LNCaP clone FGC (cell line): Measurements from ENCODE around the gene IL1A.

ENCODE experiments used
- DNase-seq: peaks from one replicate; pipeline ENCODE4 v3.0.0-alpha.2; 2011; ENCODE audit warnings: low read depth
- H3K4me3 ChIP-seq: 2 replicates; pipeline ENCODE4 v1.5.1; 2011; ENCODE audit warnings: mild to moderate bottlenecking, low read depth, low read length, control low read depth
- TF ChIP-seq, protein P1 (sequence below): IDR thresholded peaks from 2 replicates; pipeline ENCODE4 v1.5.1; 2012; ENCODE audit warnings: mild to moderate bottlenecking; ENCODE audit not compliant: control insufficient read depth, insufficient read depth; ENCODE audit errors: extremely low read depth

IL1A gene

DNA sequence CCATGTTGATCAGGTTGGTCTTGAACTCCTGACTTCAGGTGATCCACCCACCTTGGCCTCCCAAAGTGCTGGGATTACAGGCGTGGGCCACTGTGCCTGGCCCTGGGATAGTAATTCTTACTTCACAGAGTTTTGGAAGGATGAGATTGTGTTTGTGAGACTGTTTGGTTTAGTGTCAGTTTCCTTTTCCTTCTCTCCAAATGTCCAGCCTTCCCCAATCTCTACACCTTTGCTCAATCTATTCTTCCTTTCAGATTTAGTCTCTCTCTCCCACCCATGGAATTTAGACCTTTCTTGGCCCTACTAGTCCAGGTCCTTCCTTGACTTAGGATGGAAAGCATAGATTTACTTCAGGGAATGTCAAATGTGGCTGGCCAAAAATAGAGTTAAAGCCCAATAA lies 12.2 kb upstream of the IL1A start:
- H3K4me3 ChIP-seq: no peak overlapping the region
- DNase-seq: no peak
- TF ChIP-seq, protein P1, sequence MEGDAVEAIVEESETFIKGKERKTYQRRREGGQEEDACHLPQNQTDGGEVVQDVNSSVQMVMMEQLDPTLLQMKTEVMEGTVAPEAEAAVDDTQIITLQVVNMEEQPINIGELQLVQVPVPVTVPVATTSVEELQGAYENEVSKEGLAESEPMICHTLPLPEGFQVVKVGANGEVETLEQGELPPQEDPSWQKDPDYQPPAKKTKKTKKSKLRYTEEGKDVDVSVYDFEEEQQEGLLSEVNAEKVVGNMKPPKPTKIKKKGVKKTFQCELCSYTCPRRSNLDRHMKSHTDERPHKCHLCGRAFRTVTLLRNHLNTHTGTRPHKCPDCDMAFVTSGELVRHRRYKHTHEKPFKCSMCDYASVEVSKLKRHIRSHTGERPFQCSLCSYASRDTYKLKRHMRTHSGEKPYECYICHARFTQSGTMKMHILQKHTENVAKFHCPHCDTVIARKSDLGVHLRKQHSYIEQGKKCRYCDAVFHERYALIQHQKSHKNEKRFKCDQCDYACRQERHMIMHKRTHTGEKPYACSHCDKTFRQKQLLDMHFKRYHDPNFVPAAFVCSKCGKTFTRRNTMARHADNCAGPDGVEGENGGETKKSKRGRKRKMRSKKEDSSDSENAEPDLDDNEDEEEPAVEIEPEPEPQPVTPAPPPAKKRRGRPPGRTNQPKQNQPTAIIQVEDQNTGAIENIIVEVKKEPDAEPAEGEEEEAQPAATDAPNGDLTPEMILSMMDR: no peak

DNA sequence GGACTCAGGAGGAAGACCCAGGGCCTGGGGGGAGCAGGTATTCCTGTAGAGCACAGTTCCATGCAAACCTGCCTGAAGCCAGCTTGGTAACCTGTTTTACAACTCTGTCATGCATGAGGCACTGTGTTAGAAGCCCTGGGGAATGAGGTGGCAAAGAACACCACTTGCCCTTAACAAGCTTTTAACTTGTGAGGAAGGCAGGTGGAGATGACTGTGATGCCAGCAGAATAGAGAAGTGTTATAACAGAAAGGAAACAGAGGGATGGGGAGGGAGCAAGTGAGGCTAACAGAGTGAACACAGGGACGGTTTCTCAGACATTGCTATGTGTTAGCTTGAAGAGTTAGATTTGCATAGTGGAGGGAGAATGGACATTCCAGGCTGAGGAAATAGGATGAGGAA lies 11.5 kb upstream of the IL1A start:
- TF ChIP-seq, protein P1: no peak
- peak; percentile 25 for DNase-seq
- no peak overlapping the region for H3K4me3 ChIP-seq

DNA sequence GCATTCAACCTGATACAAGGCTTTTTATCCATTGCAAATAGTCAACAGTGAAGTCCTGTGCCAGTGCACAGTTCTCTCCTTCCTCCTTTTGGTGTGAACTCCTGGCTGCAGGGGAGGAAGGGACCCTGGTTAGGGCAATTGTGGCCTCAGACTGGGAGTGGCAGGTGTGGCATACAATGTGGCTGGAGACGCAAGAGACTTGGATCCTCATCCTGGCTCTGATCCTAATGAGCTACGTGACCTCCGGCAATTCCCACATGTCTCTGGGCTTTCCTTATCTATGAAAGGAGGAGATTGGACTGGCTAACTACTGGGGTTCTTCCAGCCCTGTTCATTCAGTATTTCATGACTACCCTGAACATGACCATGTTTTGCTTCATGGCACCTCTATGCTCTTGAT lies 10.5 kb upstream of the IL1A start:
- no peak for DNase-seq
- no peak overlapping the region for H3K4me3 ChIP-seq
- TF ChIP-seq, protein P1: no peak

DNA sequence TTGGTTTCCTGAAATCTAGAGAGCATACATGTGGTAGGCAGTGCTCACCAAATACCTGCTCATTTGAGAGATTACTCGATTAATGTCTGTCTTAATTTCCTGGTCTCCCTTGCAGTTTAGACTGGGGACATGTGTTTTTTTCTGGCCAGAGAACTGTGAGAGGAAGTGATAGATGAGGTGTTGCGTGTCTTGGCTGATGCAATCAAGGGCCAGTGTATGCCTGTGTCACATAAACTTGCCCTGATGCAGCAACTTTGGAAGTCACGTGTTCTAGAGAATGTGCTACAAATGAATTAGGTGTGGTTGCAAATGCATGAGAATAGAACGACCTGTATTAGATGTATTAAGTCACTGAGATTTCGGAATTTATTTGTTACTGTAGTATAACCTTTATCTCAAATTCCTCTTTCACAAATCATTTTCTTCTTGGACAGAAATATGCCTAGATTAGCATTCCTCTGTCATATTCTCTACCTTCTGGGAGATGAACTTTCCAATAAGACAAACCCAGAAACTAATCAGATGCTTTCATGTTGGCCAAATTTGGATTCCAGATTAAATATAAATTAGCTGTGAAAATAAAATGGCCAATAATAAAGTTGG lies 9.9 kb upstream of the IL1A start:
- peak; percentile 25 for DNase-seq
- TF ChIP-seq, protein P1: no peak
- no peak overlapping the region for H3K4me3 ChIP-seq

DNA sequence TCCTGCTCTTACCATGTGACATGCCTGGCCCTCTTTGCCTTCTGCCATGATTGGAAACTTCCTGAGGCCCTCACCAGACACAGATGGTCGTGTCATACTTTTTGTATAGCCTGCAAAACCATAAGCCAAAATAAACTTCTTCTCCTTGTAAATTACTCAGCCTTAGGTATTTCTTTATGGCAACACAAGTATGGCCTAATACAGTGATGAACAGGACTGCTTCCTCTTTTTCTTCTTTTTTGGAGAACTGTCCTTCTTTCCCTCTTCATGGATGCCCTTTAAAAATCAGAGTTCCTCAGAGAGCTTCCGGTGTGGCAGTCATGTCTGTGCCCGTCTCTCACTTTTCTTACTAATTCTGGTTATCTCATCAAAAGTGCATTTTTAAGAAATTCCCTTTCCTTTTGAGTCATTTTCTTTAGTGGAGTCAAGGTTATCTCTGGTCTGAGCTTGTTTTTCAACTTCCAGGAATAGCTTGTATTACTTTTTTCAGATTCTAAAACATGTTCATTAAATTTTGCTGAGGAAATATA lies 9.2 kb upstream of the IL1A start:
- TF ChIP-seq, protein P1: no peak
- no peak for DNase-seq
- no peak overlapping the region for H3K4me3 ChIP-seq

DNA sequence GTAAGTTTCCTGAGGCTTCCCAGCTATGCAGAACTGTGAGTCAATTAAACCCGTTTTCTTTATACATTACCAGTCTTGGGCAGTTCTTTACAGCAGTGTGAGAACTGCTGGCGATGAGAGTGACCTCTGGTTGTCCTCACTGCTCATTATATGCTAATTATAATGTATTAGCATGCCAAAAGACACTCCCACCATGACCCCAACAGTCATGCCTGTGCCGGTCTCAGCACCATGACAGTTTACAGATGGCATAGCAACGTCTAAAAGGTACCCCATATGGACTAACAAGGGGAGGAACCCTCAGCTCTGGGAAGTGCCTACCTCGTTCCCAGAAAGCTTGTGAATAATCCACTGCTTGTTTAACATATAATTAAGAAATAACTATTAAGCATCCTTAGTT lies 8.1 kb upstream of the IL1A start:
- DNase-seq: no peak
- TF ChIP-seq, protein P1: no peak
- H3K4me3 ChIP-seq: no peak overlapping the region

DNA sequence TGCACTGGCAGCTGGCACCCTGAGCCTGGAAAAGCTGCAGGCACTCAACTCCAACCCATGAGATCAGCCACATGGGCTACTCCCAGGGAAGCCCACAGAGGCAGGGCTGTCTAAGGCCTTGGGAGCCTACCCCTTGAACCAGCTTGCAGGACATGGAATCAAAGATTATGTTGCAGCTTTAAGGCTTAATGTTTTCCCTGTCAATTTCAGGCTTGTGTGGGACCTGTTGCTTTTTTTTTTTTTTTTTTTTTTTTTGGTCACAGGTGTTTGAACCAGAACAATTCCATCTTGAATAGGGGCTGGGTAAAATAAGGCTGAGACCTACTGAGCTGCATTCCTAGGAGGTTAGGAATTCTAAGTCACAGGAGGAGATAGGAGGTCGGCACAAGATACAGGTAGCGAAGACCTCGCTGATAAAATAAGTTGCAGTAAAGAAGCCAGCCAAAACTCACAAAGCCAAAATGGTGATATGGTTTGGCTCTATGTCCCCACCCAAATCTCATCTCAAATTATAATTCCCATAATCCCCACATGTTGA lies 7.5 kb upstream of the IL1A start:
- no peak overlapping the region for H3K4me3 ChIP-seq
- DNase-seq: no peak
- TF ChIP-seq, protein P1: no peak
